ENCODE measurements around the gene RPRD1B. TPM values are rescaled to one million over a fixed set of nuclear protein-coding genes. Genes with fewer than 3 reads are reported as not detected.

The RPRD1B gene
- total RNA-seq, 4 donors from 2014 or later = 15.2 to 25.9 (median 23.6) TPM

DNA sequence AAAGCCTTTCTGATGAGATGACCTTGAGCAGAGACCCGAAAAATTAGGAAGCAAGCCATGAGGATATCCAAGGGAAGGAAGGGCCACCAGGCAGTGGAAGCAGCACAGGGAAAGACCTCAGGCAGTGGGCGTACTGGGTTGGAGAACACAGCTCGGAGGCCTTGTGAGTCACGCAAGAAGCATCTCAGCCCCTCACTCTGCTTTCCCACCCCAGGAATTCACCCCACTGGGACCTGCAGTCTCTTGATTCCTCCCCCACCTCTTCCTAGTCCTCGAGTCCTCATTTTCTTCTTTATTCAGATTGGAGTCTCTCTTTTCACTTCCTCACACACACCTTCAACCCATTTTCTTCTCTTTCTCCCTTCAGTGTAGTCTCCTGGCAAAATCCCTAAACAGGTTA, 27.0 kb downstream of the RPRD1B start:
- Histone ChIP-seq H3K4me1 (peaks cover 0 to 29% (median 0%) of the 10 kb centered on the region in 3 donors), H3K36me3 (peaks cover 0 to 98% (median 13%) of the 10 kb centered on the region in 3 donors), H3K27me3 (no peaks in the 10 kb centered on the region), H3K27ac (peak overlapping the region in 1 of 4 donors; percentile 23), H3K4me3 (no peak overlapping the region), H3K9me3 (no peaks in the 10 kb centered on the region)
- TF ChIP-seq, protein P1, sequence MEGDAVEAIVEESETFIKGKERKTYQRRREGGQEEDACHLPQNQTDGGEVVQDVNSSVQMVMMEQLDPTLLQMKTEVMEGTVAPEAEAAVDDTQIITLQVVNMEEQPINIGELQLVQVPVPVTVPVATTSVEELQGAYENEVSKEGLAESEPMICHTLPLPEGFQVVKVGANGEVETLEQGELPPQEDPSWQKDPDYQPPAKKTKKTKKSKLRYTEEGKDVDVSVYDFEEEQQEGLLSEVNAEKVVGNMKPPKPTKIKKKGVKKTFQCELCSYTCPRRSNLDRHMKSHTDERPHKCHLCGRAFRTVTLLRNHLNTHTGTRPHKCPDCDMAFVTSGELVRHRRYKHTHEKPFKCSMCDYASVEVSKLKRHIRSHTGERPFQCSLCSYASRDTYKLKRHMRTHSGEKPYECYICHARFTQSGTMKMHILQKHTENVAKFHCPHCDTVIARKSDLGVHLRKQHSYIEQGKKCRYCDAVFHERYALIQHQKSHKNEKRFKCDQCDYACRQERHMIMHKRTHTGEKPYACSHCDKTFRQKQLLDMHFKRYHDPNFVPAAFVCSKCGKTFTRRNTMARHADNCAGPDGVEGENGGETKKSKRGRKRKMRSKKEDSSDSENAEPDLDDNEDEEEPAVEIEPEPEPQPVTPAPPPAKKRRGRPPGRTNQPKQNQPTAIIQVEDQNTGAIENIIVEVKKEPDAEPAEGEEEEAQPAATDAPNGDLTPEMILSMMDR (IDR thresholded peaks at IDR 0.05) = no peak
- TF ChIP-seq POLR2A (IDR thresholded peaks at IDR 0.05) = no peak
- DNase-seq = no peak
- intact Hi-C loops (cut with DNase I) = loop anchor here (5.0 kb wide), 1 partner anchor 162 kb away; no protein-coding TSS in a partner anchor
- 76 to 83% methylated on average over 5 of the region's 5 CpGs for WGBS, 2 donors

DNA sequence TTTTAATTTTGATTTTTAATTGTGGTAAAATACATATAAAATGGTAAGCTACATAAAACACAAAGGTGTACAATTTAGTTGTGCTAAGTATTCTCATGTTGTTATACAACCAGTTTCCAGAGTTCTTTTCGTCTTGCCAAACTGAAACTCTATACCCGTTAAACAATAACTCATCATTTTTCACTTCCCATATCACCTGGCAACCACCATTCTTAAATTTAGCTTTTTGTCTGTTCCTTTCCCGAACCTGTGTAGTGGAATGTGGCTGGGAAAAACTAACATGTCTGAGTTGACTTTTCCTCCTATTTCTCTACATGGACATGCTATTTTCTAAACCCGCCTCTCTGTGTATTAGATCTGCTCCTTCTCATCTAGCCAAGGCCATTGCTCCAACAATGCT, 27.6 kb downstream of the RPRD1B start:
- Histone ChIP-seq H3K4me1 (peaks cover 0 to 29% (median 0%) of the 10 kb centered on the region in 3 donors), H3K27ac (no peak overlapping the region), H3K4me3 (no peak overlapping the region), H3K9me3 (no peaks in the 10 kb centered on the region), H3K27me3 (no peaks in the 10 kb centered on the region), H3K36me3 (peaks cover 0 to 98% (median 18%) of the 10 kb centered on the region in 3 donors)
- DNase-seq = no peak
- intact Hi-C loops (cut with DNase I) = loop anchor here (5.0 kb wide), 1 partner anchor 161 kb away; no protein-coding TSS in a partner anchor
- TF ChIP-seq POLR2A (IDR thresholded peaks at IDR 0.05) = no peak
- TF ChIP-seq, protein P1 (IDR thresholded peaks at IDR 0.05) = no peak
- WGBS, 2 donors = 60 to 68% methylated on average over 4 of the region's 4 CpGs

DNA sequence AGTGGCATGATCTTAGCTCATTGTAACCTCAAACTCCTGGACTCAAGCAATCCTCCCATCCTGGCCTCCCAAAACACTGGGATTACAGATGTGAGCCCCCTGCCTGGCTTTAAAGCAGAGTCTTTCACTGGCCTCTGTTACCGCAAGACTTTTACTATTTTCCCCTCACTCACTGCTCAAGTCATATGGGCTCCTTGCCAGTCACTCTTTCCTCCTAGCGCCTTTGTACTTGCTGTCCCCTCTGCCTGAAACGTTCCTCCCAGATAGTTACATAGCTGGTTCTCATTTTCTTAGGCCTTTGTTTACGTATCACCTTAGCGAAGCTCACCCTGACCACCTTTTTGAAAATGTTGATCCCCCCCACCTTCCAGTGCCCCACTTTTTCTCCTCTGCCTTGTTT, 29.3 kb downstream of the RPRD1B start:
- intact Hi-C loops (cut with DNase I) = loop anchor here (5.0 kb wide), 1 partner anchor 159 kb away; no protein-coding TSS in a partner anchor
- DNase-seq = no peak
- no peaks in the 10 kb centered on the region for H3K27me3 ChIP-seq
- TF ChIP-seq POLR2A (IDR thresholded peaks at IDR 0.05) = no peak
- TF ChIP-seq, protein P1 (IDR thresholded peaks at IDR 0.05) = no peak
- H3K27ac ChIP-seq = no peak overlapping the region
- 81 to 90% methylated on average over 5 of the region's 5 CpGs for WGBS, 2 donors
- H3K4me1 ChIP-seq = peaks cover 0 to 29% (median 5%) of the 10 kb centered on the region in 3 donors
- H3K36me3 ChIP-seq = peaks cover 10 to 100% (median 31%) of the 10 kb centered on the region in 3 donors
- no peak overlapping the region for H3K4me3 ChIP-seq
- no peaks in the 10 kb centered on the region for H3K9me3 ChIP-seq

DNA sequence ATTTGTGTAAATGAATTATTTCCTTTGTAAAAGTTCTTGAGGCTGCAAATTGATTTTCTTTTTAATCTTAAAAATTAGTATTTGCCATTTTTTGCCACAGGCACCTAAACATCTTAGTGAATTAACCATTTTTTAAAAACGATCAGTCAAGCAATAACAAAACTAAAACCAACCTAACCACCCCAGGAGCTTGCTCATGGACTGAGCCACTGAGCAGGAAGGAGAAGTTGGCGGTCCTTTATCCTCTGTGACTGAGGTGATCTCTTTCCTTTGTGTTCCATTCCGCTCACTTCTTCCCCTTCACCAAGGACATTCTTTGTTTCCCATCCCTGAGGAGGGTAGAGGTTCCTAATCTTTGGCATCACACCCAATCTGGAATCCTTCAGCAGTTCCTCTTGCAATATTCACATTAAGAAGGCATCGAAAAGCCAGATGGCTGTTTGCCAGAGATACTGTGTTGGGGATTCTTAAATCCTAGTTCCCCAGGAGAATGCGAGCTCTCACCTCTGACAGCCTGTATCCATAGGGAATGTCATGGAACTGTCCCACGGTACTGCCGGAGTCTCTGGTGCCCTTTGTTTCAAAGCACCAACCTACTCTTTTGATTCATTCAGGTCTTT, 30.5 kb downstream of the RPRD1B start:
- intact Hi-C loops (cut with DNase I) = loop anchor here (5.0 kb wide), 1 partner anchor 158 kb away; no protein-coding TSS in a partner anchor
- no peak for TF ChIP-seq POLR2A (IDR thresholded peaks at IDR 0.05)
- TF ChIP-seq, protein P1 (IDR thresholded peaks at IDR 0.05) = no peak
- Histone ChIP-seq H3K36me3 (peaks cover 11 to 100% (median 40%) of the 10 kb centered on the region in 3 donors), H3K27me3 (no peaks in the 10 kb centered on the region), H3K9me3 (no peaks in the 10 kb centered on the region), H3K27ac (no peak overlapping the region), H3K4me3 (no peak overlapping the region), H3K4me1 (peaks cover 0 to 29% (median 5%) of the 10 kb centered on the region in 3 donors)
- 74 to 81% methylated on average over 7 of the region's 7 CpGs for WGBS, 2 donors
- no peak for DNase-seq

DNA sequence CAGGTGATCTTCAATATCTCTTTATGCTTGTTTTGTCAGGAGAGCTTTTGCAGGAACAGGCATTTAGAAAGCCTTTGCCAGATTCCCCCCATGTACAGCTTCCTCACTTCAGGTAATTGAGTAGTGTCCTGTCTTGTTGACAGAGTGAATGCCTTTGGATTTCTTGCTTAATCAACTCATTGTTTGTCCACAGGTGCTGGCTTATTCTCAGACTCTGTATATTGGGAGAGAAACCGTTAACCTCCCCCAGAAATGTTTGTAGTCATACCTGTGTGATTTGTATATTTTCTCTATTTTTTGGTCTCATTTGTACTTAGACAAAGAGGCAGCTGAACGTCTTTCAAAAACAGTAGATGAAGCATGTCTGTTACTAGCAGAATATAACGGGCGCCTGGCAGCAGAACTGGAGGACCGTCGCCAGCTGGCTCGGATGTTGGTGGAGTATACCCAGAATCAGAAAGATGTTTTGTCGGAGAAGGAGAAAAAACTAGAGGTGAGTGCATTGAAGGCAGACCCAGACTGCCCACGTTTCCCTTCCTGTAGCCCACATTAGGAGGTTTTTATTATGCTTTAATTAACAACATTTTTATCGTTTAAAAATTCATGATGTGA, 32.3 kb downstream of the RPRD1B start:
- 51 to 57% methylated on average over 10 of the region's 10 CpGs for WGBS, 2 donors
- Histone ChIP-seq H3K27me3 (no peaks in the 10 kb centered on the region), H3K4me3 (no peak overlapping the region), H3K27ac (peak overlapping the region in 3 of 4 donors; percentile 6 to 38 (median 17)), H3K36me3 (peaks cover 11 to 100% (median 39%) of the 10 kb centered on the region in 3 donors), H3K9me3 (no peaks in the 10 kb centered on the region), H3K4me1 (peaks cover 0 to 12% (median 5%) of the 10 kb centered on the region in 3 donors)
- no peak for DNase-seq
- TF ChIP-seq, protein P1 (IDR thresholded peaks at IDR 0.05) = no peak
- TF ChIP-seq POLR2A (IDR thresholded peaks at IDR 0.05) = no peak
- intact Hi-C loops (cut with DNase I) = no loop called here

Measured in esophagus squamous epithelium (tissue), 5 donors.